Psoas muscle (tissue), 8 donors: ENCODE results near the gene YIF1A. TPM values are rescaled to one million over a fixed set of nuclear protein-coding genes. Genes with fewer than 3 reads are reported as not detected.
"Not testable (repeated sequence)": the region's sequence is repeated elsewhere in the genome, so short reads cannot be mapped to it uniquely, and the experiment has no call there.

Experiments
- ATAC-seq, 4 donors: fragments of 200-7000 bp; cut with Tn5 transposase; one replicate each; pipeline ENCODE4 v1.9.1; 2020; ENCODE audit warnings: moderate library complexity in 3 of 4, mild to moderate bottlenecking in 2 of 4
- DNase-seq, 2 donors: peaks; one replicate each; pipeline ENCODE4 v3.0.0-alpha.2; 2020
- H3K27ac ChIP-seq: fragments of 200-600 bp; one replicate; pipeline ENCODE4 v1.8.0; 2022
- H3K27me3 ChIP-seq, 3 donors: fragments of 200-600 bp in 1 of 3; one replicate each; pipeline versions ENCODE4 v1.6.1 to v1.8.0; 2013 to 2022; ENCODE audit warnings: low read length in 2 of 3, mild to moderate bottlenecking in 2 of 3, moderate library complexity in 1 of 3; ENCODE audit not compliant: insufficient read depth in 3 of 3
- H3K36me3 ChIP-seq, 2 donors: fragments of 200-600 bp in 1 of 2; one replicate each; pipeline versions ENCODE4 v1.6.1 to v1.8.0; 2013 to 2022; ENCODE audit warnings: low read depth in 1 of 2, mild to moderate bottlenecking in 1 of 2, moderate library complexity in 1 of 2; ENCODE audit not compliant: insufficient read depth in 1 of 2
- H3K4me1 ChIP-seq: fragments of 200-600 bp; one replicate; pipeline ENCODE4 v1.8.0; 2022
- H3K4me3 ChIP-seq: fragments of 200-600 bp; one replicate; pipeline ENCODE4 v1.8.0; 2022; ENCODE audit warnings: mild to moderate bottlenecking
- H3K9me3 ChIP-seq: fragments of 200-600 bp; one replicate; pipeline ENCODE4 v1.8.0; 2022
- CTCF ChIP-seq: fragments of 200-600 bp; IDR thresholded peaks from one replicate; pipeline ENCODE4 v1.8.0; 2022; ENCODE audit warnings: antibody characterized with exemption
- WGBS, 3 donors: extraction: QIAGEN DNeasy Blood & Tissue Kit; methylation state at CpG; one replicate each; pipeline versions ENCODE4 v1.1.6 to v1.1.7; 2013; 5-methylcytosine and 5-hydroxymethylcytosine counted together
- intact Hi-C, 2 donors: fragments of 100-400 bp; cut with DNase I; formaldehyde crosslinking; loops; one replicate each; pipeline versions ENCODE4 v1.11.0 to v1.14.2; 2022
- polyA plus RNA-seq, 3 donors: library from polyadenylated mRNA; stranded (reverse); fragments of 200-250 nt; gene quantifications; one replicate each; pipeline ENCODE4 v1.2.3, GENCODE V29; 2013
- total RNA-seq, 4 donors: library from RNA; stranded (reverse); fragmentation: NEBNext Ultra II Directional in 2 of 4; extraction: Animal tissue kit (Norgen Biotek cat#: 25700) in 2 of 4; gene quantifications; one replicate each; pipeline versions ENCODE4 v1.2.1 to v1.2.4, GENCODE V29; 2021 to 2023
- donor health status: healthy with polysubstance abuse.
- donor health status: DM: no; HTN: no; CAD: no; lungs with moderate emphysema.
- donor health status: Bipolar disorder and iron deficiency.
- donor health status: healthy.
- donor health status: DM: yes; HTN: yes; CAD: no.
- donor health status: DM: no; HTN: no; CAD: no.
- donor health status: DM: no; HTN: no; CAD: no.
- donor health status: DM: yes; HTN: yes; CAD: no.

The YIF1A gene
- total and polyA plus RNA-seq, 7 donors, result 70.1 to 161 (median 87.4) TPM

GRCh38 chr11:66259225-66259624 is 29.7 kb downstream of the YIF1A start:
- H3K27ac ChIP-seq, result no peak overlapping the region
- DNase-seq, result no peak
- ATAC-seq, result no peak
- H3K27me3 ChIP-seq, result no peaks in the 10 kb centered on the region
- intact Hi-C loops, result loop anchor here in 1 of 2 donors (1.0 kb wide), 1 partner anchor 38 kb away; no protein-coding TSS in a partner anchor
- H3K36me3 ChIP-seq, result peaks cover 0 to 54% of the 10 kb centered on the region in 2 donors
- no peak for TF ChIP-seq CTCF
- 98 to 99% (median 98%) methylated on average over 2 of the region's 2 CpGs for WGBS, 3 donors
- H3K9me3 ChIP-seq, result no peaks in the 10 kb centered on the region
- H3K4me1 ChIP-seq, result peaks cover 6% of the 10 kb centered on the region
- H3K4me3 ChIP-seq, result peak overlapping the region; percentile 95

GRCh38 chr11:66258473-66258893 is 30.5 kb downstream of the YIF1A start:
- Histone ChIP-seq H3K27me3 (no peaks in the 10 kb centered on the region), H3K4me1 (peaks cover 6% of the 10 kb centered on the region), H3K36me3 (peaks cover 0 to 46% of the 10 kb centered on the region in 2 donors), H3K9me3 (no peaks in the 10 kb centered on the region), H3K27ac (peak overlapping the region; percentile 74), H3K4me3 (peak overlapping the region; percentile 95)
- no peak for TF ChIP-seq CTCF
- intact Hi-C loops, result loop anchor here in 1 of 2 donors (1.0 kb wide), 1 partner anchor 36 kb away; no protein-coding TSS in a partner anchor
- WGBS, 3 donors, result 4 to 9% (median 5%) methylated on average over 28 of the region's 28 CpGs
- ATAC-seq (peak in 2 of 4 donors; percentile 2 to 3), DNase-seq (no peak)

- 49 to 76% (median 52%) methylated on average over 6 of the region's 6 CpGs for WGBS, 3 donors
- H3K4me1 ChIP-seq, DNase-seq, H3K9me3 ChIP-seq, ATAC-seq, H3K27me3 ChIP-seq, H3K4me3 ChIP-seq, H3K27ac ChIP-seq, H3K36me3 ChIP-seq, intact Hi-C loops: not testable (repeated sequence)
Observed at GRCh38 chr11:66253081-66253480, 35.9 kb downstream of the YIF1A start.

- H3K4me3 ChIP-seq, result no peak overlapping the region
- H3K27ac ChIP-seq, result no peak overlapping the region
- H3K9me3 ChIP-seq, result no peaks in the 10 kb centered on the region
- DNase-seq (no peak), ATAC-seq (no peak)
- intact Hi-C loops, result no loop called here
- TF ChIP-seq CTCF, result no peak
- H3K27me3 ChIP-seq, result no peaks in the 10 kb centered on the region
- peaks cover 0 to 4% of the 10 kb centered on the region in 2 donors for H3K36me3 ChIP-seq
- H3K4me1 ChIP-seq, result no peaks in the 10 kb centered on the region
- 69 to 72% (median 71%) methylated on average over 7 of the region's 7 CpGs for WGBS, 3 donors
Observed at GRCh38 chr11:66251809-66252208, 37.1 kb downstream of the YIF1A start.

GRCh38 chr11:66248903-66249302 is 40.0 kb downstream of the YIF1A start:
- no peak for TF ChIP-seq CTCF
- Histone ChIP-seq H3K27me3 (no peaks in the 10 kb centered on the region), H3K36me3 (peaks cover 0 to 4% of the 10 kb centered on the region in 2 donors), H3K4me1 (no peaks in the 10 kb centered on the region), H3K27ac (no peak overlapping the region), H3K4me3 (no peak overlapping the region), H3K9me3 (no peaks in the 10 kb centered on the region)
- ATAC-seq, result no peak
- no peak for DNase-seq
- WGBS, 3 donors, result 91 to 93% (median 93%) methylated on average over 6 of the region's 6 CpGs
- intact Hi-C loops, result no loop called here
